Left lung (tissue), 10 donors: Measurements from ENCODE around the gene GNA12. TPM values are rescaled to one million over a fixed set of nuclear protein-coding genes. Genes with fewer than 3 reads are reported as not detected.

Experiments
- ATAC-seq: fragments of 200-7000 bp; cut with Tn5 transposase; one replicate; pipeline ENCODE4 v1.9.1; 2020; ENCODE audit warnings: moderate library complexity
- DNase-seq, 4 donors: peaks; one replicate each; pipeline ENCODE4 v3.0.0-alpha.2; 2013 to 2020
- H3K27ac ChIP-seq, 2 donors: fragments of 200-600 bp; sonication (generic) in 1 of 2; one replicate each; pipeline versions ENCODE4 v1.5.0 to v1.8.0; 2020 to 2021
- H3K27me3 ChIP-seq, 2 donors: fragments of 200-600 bp; sonication (generic) in 1 of 2; one replicate each; pipeline versions ENCODE4 v1.5.0 to v1.8.0; 2020 to 2021
- H3K36me3 ChIP-seq, 2 donors: fragments of 200-600 bp; sonication (generic) in 1 of 2; one replicate each; pipeline versions ENCODE4 v1.5.0 to v1.8.0; 2020 to 2021
- H3K4me1 ChIP-seq, 2 donors: fragments of 200-600 bp; one replicate each; pipeline ENCODE4 v1.8.0; 2021
- H3K4me3 ChIP-seq, 2 donors: fragments of 200-600 bp; sonication (generic) in 1 of 2; one replicate each; pipeline versions ENCODE4 v1.5.0 to v1.8.0; 2020 to 2021; ENCODE audit warnings: mild to moderate bottlenecking in 1 of 2
- H3K9me3 ChIP-seq, 2 donors: fragments of 200-600 bp; sonication (generic) in 1 of 2; one replicate each; pipeline versions ENCODE4 v1.5.0 to v1.8.0; 2020 to 2021
- intact Hi-C, 2 donors: fragments of 100-400 bp; cut with DNase I; formaldehyde crosslinking; loops; one replicate each; pipeline versions ENCODE4 v1.11.2 to v1.14.2; 2022
- polyA plus RNA-seq, 6 donors: library from polyadenylated mRNA; unstranded; fragments of 120-200 nt; gene quantifications; one replicate each; pipeline ENCODE4 v1.2.1, GENCODE V29; 2013; ENCODE audit not compliant: insufficient read length in 6 of 6
- total RNA-seq, 2 donors: library from RNA; stranded (reverse); fragmentation: NEBNext Ultra II Directional; extraction: Animal tissue kit (Norgen Biotek cat#: 25700); gene quantifications; one replicate each; pipeline ENCODE4 v1.2.1, GENCODE V29; 2021
- TF ChIP-seq, protein P1 (sequence below), 2 donors: fragments of 200-600 bp; sonication (generic) in 1 of 2; IDR thresholded peaks; one replicate each; pipeline versions ENCODE4 v1.5.0 to v1.8.0; 2021; ENCODE audit warnings: antibody characterized with exemption in 2 of 2
- donor health status: DM: no; HTN: yes; CAD: no.
- donor health status: DM: no; HTN: no; CAD: no.

GNA12 gene
- total and polyA plus RNA-seq, 8 donors: 48.7 to 67.5 (median 55.1) TPM

DNA sequence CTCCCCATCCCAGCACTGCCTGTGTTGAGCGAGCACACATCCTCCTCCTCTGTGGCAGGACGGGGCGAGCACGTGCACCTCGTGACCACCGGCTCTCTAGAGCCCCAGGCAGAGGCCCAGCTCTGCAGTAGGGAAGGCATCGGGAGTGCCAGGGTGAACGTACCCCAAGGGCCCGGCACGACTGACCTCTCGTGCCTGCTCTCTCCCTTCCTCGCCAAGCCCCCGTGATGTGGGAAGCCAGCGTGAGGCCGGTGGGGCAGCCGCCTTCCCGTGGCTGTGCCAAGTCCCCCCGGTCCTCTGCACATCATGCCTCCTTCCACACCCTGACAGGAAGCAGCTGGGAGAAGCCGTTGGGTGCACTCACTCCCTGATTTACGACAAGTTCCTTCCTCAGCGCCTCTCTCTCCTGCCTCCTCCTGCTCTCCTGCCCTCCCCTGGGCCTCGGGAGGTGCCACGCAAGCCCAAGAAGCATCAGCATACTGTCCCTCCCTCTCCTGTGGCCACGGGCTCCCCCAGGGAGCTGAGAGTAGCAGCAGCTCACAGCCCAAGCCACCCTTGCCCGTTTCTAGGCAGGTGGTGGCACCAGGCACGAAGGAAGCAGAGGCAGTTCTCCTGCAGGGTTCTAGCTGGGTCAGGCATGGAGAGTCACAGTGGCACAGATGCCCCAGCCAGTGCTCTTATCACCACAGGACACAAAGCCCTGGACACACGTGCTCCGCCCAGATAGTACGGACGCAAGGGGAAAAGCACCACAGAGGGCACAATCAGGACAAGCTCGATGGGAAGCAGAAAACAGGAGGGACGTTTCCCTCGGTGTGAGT, 109.1 kb downstream of the GNA12 start:
- Histone ChIP-seq H3K4me1 (peaks cover 5 to 68% of the 10 kb centered on the region in 2 donors), H3K36me3 (peaks cover 0 to 15% of the 10 kb centered on the region in 2 donors), H3K27me3 (no peaks in the 10 kb centered on the region), H3K4me3 (no peak overlapping the region), H3K9me3 (peaks cover 0 to 4% of the 10 kb centered on the region in 2 donors), H3K27ac (peak overlapping the region in 1 of 2 donors; percentile 50)
- DNase-seq (peak in 2 of 4 donors; percentile 75 to 82), ATAC-seq (peak; percentile 44)
- TF ChIP-seq, protein P1, sequence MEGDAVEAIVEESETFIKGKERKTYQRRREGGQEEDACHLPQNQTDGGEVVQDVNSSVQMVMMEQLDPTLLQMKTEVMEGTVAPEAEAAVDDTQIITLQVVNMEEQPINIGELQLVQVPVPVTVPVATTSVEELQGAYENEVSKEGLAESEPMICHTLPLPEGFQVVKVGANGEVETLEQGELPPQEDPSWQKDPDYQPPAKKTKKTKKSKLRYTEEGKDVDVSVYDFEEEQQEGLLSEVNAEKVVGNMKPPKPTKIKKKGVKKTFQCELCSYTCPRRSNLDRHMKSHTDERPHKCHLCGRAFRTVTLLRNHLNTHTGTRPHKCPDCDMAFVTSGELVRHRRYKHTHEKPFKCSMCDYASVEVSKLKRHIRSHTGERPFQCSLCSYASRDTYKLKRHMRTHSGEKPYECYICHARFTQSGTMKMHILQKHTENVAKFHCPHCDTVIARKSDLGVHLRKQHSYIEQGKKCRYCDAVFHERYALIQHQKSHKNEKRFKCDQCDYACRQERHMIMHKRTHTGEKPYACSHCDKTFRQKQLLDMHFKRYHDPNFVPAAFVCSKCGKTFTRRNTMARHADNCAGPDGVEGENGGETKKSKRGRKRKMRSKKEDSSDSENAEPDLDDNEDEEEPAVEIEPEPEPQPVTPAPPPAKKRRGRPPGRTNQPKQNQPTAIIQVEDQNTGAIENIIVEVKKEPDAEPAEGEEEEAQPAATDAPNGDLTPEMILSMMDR (IDR thresholded peaks at IDR 0.05): no peak
- intact Hi-C loops: no loop called here

DNA sequence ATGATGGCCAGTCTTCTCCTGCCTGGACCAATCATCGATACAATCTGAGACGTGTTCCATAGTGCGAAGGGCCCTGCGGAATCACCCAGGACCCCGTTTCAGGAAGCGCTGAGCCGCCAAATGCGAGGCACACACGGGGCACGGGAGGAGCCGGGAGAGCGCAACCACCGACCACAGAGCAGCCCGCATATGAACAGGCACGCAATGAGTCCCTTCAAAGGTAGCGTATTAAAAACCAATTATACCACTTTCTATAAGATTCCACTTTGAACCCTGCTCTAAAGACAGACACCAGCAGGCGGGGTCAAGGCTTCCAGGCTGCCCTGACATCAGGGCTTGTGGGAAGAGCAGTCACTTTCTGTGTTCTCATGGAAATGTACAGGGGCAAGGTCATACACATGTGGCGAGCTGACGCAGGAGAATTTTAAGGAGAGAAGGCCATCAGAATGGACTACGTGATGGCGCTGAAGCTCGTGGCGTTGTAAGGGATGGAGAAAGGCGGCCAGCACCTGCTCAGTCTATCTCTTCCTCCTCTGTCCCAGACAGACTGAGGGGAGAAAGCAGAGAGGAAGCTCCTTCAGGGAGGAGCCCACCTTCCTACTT, 109.9 kb downstream of the GNA12 start:
- intact Hi-C loops: no loop called here
- Histone ChIP-seq H3K27ac (no peak overlapping the region), H3K4me1 (peaks cover 5 to 74% of the 10 kb centered on the region in 2 donors), H3K27me3 (no peaks in the 10 kb centered on the region), H3K4me3 (no peak overlapping the region), H3K9me3 (peaks cover 0 to 4% of the 10 kb centered on the region in 2 donors), H3K36me3 (peaks cover 0 to 22% of the 10 kb centered on the region in 2 donors)
- DNase-seq (peak in 1 of 4 donors; percentile 73), ATAC-seq (no peak)
- TF ChIP-seq, protein P1 (IDR thresholded peaks at IDR 0.05): no peak

DNA sequence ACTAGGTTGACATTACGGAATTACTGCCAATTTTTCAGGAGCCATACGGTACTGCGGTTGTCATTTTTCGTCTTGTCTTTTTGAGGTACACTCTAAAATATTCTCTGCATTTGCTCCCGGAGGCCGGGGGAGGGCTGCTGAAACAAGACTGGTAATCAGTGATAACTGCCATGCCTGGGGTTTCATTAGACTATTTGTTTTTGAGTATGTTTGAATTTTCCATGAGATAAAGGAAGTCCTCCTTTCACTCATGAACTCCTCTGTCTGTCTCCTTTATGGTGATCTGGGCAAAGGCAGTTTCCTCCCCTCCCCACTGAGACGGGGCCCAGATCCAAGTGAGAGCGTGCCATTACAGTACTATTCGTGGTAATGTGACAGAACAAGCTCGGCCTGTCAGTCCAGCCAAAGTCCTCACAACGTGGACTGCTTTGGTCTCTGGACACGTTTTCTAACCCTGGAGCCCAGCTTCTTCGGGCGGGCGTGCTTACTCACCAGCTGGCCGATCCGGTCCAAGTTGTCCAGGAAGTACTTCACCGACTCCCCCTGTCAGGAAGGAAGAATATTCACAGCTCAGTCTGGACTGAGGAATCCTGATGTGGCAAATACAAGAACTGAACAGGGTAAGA, 111.0 kb downstream of the GNA12 start:
- H3K27me3 ChIP-seq: no peaks in the 10 kb centered on the region
- ATAC-seq (peak; percentile 43), DNase-seq (peak in 1 of 4 donors; percentile 71)
- peak overlapping the region; percentile 42 to 53 for H3K27ac ChIP-seq
- intact Hi-C loops: no loop called here
- H3K4me1 ChIP-seq: peaks cover 5 to 75% of the 10 kb centered on the region in 2 donors
- H3K36me3 ChIP-seq: peaks cover 0 to 26% of the 10 kb centered on the region in 2 donors
- peaks cover 0 to 4% of the 10 kb centered on the region in 2 donors for H3K9me3 ChIP-seq
- TF ChIP-seq, protein P1 (IDR thresholded peaks at IDR 0.05): no peak
- no peak overlapping the region for H3K4me3 ChIP-seq

GRCh38 chr7:2732388-2732787, 111.7 kb downstream of the GNA12 start:
- Histone ChIP-seq H3K36me3 (peaks cover 0 to 26% of the 10 kb centered on the region in 2 donors), H3K4me3 (no peak overlapping the region), H3K27me3 (no peaks in the 10 kb centered on the region), H3K27ac (no peak overlapping the region), H3K9me3 (peaks cover 0 to 4% of the 10 kb centered on the region in 2 donors), H3K4me1 (peaks cover 5 to 73% of the 10 kb centered on the region in 2 donors)
- DNase-seq: no peak
- intact Hi-C loops: no loop called here
- no peak for ATAC-seq
- TF ChIP-seq, protein P1 (IDR thresholded peaks at IDR 0.05): no peak
